Measurements from ENCODE around the gene C4BPB.
A peak's percentile ranks its signal among the peaks of the same experiment; 100 is the strongest.

C4BPB gene

DNA sequence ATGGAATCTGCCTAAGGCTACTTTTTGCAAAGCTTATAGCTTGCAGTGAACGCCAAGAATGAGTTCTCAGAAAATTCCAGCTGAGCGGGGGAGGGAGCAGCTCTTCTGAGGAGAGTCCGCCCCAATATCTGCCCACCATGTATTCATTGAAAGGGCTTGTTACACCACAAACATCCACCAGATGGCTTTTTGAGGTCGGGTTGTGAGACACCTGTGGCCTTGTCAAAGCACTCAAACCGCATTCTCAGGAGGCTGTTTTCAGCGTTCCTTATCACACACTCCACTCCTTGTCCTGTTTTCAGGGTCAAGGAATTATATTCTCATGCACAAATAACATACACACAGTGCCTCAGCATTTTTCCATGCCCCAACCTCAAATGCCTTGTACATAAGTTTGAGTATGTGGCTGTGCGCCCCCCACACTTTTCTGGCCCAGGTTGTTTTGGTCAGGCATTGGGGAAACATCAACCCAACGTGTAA is 3.9 kb upstream of the C4BPB start:
- peak; percentile 57 for DNase-seq (ENCODE audit: low spot score)

DNA sequence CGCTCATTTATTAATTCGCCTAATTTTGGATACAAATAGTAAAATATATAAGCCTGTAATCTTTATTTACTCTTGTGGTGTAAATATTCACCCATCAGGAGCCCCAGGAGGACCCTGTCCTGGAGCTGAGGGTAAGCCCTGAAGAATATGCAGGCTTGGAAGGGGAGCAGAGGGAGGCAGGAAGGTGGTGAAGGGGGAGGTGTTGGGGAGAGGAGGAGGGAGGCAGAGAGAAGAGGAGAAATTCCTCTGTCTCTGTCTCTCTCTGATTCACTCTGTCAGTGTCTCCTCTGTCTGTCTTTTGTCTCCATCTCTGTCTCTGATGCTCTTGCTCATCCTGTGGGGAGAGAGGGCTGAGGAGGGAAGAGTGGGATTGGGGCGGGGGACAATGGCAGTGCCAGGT is 2.8 kb upstream of the C4BPB start:
- no peak for DNase-seq (ENCODE audit: low spot score)

DNA sequence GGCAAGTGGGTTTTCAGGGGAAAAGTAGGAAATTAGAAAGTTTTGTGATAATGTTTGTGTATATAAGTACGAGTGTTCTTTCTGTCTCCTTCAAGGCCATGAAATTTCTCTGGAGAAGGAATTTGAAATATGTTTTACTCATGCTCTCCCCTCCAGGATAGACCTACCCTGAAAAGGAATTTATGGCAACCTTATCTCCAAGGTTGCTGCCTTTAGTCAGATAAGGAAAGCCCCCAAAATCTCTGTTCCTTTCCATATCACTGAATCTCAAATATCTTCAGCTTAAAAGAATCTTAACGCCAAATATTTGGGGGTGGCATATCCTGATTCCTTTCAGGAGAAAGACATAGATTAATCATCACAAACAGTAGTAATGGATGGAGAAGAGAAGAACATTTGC is 499 bp upstream of the C4BPB start:
- no peak for DNase-seq (ENCODE audit: low spot score)

DNA sequence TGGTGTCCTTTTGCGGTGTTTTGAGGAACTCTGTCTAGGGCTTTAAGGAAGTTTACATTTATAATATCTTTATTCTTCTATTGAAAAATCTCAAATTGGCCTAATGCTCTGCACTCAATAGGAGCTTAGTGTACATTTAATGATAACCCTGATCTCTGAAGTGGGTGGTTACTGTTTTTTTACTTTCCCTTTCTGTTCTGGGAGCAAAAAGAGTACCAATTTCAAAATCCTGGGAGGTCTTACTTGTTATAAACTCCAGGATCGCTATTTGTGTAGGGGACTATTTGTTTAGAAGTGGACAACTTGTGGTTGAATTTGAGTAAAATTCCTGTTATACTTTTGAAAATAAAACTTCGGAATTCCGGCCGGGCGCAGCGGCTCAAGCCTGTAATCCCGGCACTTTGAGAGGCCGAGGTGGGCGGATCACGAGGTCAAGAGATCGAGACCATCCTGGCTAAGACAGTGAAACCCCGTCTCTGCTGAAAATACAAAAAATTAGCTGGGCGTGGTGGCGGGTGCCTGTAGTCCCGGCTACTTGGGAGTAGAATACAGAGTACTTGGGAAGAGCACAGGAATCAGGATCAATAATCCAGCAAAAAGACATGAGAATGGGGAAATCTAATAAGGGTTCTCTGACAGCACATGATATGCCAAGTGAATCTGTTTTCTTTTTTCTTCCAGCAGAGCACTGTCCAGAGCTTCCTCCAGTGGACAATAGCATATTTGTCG is 1.1 kb downstream of the C4BPB start:
- no peak for DNase-seq (ENCODE audit: low spot score)

DNA sequence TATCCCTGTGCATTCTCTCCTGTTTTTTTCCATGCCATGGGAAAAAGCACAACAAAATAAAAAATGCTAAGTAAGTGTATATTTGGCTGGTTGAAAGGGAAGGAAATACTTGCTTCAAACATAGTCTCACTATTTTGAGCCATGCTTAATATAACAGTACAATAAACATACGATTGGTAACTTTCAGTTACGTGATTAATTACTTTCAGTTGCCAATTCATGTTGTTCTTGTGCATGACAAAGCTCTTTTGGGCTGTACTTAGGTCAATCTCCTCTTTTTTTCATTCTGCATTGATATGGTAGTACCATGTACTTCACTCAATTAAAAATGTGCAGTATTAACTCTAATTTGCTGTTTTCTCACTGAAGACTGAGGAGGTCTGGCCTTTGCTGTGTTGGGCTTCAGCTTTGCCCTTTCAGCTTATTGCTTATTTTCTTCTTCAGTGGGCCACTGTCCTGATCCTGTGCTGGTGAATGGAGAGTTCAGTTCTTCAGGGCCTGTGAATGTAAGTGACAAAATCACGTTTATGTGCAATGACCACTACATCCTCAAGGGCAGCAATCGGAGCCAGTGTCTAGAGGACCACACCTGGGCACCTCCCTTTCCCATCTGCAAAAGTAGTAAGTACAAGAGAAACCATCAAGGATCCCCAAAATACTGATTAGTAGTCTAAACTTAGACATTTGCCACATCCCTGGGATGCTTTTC is 2.7 kb downstream of the C4BPB start:
- DNase-seq (ENCODE audit: low spot score), result no peak

DNA sequence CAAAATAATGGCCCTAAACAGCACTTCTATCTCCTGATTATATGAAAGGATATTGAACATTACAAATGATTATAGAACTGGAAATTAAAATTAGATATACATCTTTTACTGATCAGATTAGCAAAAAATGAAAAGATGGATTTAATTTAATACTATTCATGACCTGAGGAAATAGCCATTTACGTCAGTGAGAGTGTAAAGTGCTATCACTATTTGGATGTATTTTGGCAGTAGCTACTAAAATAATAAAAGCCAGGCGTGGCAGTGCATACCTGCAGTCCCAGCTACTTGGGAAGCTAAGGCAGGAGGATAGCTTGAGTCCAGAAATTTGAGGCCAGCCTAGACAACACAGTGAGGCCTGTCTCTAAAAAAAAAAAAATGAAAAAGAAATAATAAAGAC is 5.3 kb downstream of the C4BPB start:
- no peak for DNase-seq (ENCODE audit: low spot score)

DNA sequence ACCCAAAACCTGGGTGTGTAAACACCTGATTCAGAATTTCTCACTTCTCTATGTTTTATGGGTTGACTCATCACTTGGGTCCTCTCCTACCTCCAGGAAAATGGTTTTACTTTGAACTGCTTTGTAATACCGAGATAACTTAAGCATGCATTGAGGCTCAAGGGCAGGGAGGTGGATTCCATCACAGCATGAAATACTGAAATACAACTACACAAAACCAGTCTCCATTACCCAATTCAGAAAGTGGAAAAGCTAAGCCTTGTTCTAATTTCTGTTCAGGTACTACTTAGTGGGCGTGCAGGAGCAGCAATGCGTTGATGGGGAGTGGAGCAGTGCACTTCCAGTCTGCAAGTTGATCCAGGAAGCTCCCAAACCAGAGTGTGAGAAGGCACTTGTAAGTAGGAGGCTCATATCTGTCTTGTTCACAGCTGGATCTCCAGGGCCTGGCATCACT is 9.2 kb downstream of the C4BPB start:
- no peak for DNase-seq (ENCODE audit: low spot score)

DNA sequence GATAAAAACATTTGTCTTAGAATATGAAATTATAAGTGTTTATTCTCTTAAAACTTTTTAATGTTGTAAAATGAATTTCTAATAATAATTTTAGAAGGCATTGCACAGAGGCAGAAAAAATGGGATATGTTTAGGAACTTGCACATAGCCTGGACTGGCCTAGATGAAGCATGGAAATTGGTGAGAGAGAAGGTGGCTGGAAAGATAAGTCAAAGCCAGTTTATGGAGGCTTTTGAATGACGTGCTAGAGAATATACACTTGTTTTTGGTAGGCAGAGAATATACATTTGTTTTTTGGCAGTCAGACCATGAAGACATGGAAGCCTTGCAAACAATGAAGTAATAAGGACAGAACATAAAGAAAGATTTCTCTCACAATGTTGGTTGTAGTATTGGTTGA is 13.1 kb downstream of the C4BPB start:
- no peak for DNase-seq (ENCODE audit: low spot score)

DNA sequence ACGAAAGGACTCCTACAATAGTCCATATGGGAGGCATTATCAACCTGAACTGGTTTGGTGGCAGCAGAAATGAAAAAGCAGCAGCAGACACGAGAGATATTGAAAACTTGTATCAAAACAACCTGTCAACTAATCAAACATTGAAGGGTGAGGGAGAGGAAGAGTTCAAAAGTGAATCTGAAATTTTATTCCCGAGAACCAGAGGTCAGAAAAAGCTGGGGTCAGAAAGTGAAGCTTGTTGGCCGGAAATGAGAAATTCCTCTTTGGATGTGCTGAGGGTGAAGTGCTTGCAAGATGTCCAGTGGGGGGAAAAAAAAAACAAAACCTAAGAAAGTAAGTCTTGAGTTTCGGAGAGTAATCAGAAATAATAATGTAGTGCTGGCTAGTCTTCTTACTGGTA is 13.5 kb downstream of the C4BPB start:
- no peak for DNase-seq (ENCODE audit: low spot score)

DNA sequence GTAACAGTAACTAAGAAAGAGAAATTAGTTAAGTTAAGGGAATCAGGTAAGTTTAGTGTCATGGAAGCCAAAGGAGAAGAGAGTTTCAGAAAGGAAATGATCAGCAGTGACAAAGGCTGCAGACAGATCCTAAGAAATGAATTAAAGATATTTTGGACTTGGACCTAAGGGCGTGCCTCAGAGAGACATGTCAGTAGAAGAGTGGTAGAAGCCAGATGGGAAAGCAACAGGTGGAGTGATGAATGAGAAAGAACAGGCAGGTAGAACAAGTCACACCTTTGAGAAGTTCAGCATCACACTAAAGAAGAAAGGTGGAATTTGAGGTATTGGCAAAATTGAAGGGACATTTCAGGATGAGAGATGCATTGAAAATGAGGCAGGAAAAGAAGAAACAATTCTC is 14.0 kb downstream of the C4BPB start:
- DNase-seq (ENCODE audit: low spot score), result no peak

DNA sequence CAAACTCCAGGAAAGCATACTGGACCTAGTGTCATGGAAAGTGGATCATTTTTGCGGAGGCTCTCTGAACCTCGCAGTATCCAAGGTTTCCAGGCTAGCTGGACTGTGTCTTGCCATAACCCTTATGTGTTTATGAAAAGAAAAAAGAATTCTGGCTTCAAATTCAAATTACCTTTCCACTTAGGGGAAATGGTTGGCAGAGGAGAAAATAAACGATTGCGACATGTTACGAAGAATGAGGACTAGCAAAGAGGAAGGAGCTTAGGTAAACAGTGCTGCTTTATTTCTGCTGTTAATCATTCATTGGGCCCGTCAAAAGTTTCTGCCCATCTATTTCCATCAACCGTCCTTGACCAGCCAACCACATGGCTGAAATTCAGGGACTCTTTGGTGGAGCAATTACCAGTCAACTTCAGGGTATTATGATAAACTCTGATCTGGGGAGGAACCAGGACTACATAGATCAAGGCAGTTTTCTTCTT is 15.3 kb downstream of the C4BPB start, which contains the start of gene C4BPA:
Gene C4BPA, plus strand, starts transcription at position 342 of the 482 bp plus-strand sequence. CDS start 8,793 bp downstream, outside the sequence.
- no peak for DNase-seq (ENCODE audit: low spot score)

DNA sequence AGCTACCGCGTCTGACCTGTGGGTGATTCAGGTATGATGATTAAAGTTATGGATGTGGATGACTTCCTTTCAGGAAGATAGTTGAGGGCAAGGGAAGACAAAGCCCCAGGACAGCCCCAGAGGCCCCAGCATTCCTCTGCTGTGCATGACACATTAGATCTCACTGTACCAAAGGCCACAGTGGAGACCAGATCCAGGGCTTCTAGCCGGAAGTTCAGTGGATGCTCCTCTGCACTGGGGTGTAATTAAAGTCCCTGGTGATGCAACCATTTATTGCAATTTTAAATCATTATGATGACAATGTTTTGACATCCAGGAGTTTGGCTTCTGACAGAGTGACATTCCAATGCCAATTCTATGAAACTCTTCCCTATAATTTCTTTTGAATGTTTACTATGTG is 20.3 kb downstream of the C4BPB start:
- peak; percentile 7 for DNase-seq (ENCODE audit: low spot score)

DNA sequence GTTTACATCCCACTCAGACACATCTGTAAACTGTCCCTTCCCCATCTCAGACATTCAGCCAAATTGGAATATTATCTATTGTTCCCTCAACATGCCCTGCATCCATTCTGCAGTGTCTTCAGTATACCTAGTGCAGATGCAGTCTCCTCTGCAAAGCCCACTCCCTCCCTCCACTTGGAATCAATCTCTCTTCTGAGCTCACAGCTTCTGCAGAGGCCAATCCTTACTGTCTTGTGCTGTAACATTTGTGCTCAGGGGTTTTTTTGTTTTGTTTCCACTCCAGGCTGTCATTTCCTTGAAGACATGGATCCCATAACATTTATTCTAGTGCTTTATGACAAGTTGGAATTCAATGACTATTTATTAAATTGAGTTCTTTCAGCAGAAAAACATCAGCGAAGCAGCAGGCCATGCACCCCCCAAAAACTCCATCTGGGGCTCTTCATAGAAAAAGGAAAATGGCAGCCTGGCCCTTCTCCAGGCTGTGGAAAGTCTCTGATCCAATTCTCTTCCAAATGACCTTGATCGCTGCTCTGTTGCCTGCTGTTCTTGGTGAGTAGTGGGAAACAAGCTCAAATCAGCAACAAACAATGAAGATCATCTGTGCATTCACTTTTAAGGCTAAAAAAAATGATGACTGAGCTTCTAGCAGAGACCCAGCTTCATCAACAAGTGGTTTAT is 24.1 kb downstream of the C4BPB start:
- no peak for DNase-seq (ENCODE audit: low spot score)

DNA sequence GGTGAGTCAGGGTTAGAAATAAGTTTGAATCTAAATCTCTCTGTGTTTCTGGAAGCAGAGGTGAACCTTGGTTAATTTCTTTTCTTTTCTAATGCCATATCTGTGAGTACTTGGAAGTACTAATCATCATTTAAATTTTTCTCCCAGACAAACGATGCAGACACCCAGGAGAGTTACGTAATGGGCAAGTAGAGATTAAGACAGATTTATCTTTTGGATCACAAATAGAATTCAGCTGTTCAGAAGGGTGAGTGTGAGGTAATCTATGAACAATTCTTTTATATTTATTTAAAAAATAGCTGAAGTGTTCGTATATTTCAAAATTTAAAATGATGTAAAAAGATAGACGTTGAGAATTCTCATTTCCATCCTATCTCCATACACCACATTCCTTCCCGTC is 26.6 kb downstream of the C4BPB start:
- DNase-seq (ENCODE audit: low spot score), result no peak

DNA sequence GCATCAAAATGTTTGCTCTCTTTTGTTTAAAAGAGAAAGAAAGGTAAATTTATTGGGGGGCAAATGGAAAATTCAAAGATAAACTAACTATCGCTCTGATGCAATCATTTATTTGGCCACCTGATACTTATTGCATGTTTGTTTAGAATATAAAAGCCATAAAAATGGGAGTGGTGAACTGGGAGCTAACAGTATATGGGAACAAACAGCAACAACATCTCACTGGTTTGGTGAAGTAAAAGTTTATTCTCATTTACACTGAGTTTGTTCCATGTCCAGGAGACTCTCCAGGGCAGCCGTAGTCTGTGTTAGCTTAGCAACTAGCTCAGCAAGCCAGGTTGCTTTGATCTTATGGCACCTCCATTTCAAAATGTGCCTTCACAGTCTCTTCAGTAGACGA is 35.7 kb downstream of the C4BPB start:
- DNase-seq (ENCODE audit: low spot score), result no peak

DNA sequence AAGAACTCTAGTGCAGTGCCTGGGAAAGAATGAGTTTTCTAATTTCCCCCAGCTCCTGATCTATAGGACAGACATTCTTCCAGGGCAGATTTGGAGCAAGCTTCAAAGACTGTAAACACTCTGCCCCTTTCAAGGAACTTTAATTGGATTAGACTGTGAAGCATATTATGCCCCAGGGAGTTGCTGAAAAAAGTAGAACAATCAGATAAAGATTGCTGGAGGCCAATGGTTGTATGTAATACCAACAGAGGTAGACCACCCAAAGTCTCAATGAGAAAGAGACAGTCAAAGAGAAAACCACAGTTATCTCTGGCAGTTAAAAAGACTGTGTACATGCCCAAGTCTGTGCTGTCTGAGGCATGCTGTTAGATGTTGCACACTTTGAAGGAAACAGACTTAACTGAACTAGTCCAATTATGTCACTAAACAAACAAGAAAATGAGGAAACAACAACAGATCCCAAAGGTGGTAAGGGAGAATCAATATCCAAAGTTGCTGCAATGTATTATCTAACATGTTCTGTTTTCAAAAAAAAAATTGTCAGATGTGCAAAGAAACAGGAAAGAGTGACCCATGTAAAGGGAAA is 39.8 kb downstream of the C4BPB start:
- no peak for DNase-seq (ENCODE audit: low spot score)

DNA sequence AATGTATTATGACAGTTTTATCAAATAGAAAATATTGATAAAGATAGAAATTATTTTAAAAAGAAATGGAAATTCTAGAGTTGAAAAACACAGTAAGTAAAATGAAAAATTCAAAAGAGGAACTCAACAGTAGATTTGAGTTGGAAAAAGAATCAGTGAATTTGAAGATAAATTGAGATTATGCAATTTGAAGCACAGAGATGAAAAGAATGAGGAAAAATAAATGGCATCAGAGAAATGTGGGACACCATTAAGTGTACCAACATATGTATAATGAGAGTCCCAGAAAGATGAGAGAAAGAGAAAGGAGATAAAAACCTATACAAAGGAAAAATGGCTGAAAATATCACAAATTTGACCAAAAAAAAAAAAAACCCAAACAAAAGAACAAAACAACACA is 40.4 kb downstream of the C4BPB start:
- no peak for DNase-seq (ENCODE audit: low spot score)

DNA sequence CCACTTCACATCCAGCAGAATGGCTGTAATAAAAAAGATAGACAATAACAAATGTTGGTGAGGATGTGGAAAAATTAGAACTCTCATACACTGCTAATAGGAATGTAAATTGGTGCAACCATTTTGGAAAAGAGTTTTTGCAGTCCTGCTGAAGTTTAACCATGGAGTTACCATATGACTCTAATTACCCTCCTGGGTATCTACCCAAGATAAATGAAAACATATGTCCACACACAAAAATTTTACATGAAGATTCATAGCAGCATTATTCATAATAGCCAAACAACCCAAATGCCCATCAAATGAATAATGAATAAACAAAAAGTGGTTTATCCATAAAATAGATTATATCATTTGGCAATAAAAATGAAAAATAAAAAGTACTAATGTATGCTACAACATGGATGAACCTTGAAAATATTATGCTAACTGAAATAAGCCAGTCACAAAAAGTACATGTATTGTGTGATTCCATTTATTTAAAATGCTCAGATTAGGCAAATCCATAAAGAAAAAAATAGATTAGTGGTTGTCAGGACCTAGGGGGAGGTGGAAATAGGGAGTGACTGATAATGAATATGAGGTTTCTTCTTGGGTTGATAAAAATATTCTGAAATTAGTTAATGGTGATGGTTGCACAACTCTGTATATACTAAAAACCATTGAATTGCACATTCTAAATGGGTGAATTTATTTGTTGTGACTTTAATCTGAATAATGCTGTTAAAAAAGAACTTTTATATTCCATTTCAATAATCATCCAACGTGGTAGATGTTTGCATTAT is 41.8 kb downstream of the C4BPB start:
- DNase-seq (ENCODE audit: low spot score), result no peak

DNA sequence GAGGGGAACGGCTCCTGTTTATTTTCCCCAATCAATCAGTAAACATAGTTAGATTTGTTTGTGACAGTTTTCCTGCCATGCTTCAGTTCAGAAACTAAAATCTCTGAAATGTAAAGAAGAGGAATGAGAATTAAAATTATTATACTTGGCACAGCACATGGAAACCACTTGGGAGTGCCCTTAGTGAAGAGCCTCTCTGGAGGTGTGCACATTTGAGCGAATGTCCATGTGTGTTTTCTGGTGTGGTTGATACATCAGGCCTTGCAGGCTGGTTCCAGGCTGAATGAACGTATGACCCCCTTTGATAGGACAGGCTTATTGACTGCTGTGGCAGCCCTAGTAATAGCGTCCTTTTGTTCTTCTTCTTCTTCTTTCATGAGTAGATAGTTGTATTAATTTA is 42.5 kb downstream of the C4BPB start:
- DNase-seq (ENCODE audit: low spot score), result no peak

DNA sequence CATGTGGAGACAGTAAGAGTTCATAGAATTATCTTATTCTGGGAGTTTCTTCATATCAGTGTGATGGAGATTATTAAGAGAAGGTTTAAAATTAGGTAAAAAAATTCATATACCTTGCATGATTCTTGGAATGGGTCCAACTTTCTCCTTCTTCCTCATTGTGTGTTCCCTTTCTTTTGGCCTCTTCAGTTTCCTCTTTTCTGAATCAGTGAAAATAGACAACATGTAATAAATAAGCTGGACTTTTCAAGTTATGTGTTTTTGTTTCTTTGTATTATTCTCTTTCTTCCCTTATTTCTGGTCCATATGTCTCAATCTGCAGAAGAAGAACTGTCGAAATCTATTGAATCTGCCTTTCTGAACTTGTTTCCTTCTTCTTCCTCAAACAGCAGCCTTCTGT is 45.9 kb downstream of the C4BPB start:
- DNase-seq (ENCODE audit: low spot score), result no peak

DNA sequence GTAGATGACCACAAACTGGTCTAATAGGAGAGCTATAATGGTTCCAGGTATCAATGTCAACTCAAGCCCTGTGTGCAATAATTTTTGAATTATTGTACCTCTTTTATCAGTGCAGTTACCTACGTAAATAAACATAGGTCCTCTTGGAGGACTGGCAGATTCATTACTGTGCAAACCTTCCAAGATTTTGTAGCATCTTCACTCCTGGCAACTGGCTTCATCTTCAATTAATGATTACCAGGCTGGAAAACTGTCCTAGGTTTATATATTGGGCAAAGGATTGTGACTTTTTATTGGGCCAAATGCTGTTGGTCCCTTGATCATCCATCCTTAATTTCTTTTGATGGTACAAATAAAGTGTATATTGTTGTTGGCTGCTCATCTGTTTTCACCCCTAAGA is 51.0 kb downstream of the C4BPB start:
- no peak for DNase-seq (ENCODE audit: low spot score)

DNA sequence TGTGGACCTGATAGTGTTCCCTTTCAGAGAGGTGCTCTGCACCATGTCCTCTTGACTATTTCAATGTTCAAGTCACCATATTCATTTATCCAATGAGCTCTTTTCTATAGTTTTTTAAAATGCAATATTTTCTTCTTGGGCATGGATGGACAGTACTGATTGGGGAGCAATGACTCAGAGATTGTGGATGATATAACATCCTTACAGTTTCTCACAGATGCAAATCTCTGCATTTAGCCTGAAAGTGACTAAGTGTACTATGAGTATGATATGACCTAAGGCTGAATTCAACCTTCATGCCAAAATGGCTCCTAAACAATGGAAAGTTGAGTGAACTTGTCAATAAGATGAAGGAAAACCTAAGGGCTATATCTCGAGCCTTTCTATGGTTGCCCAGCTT is 51.9 kb downstream of the C4BPB start:
- no peak for DNase-seq (ENCODE audit: low spot score)

Measured in AG08395 (cell line).